ENCODE data around the gene HUWE1.

HUWE1 gene

GRCh38 chrX:53688300-53688699 lies 1.8 kb upstream of the HUWE1 start:
- no peak for DNase-seq (ENCODE audit: low spot score)

GRCh38 chrX:53685711-53686110 lies 808 bp downstream of the HUWE1 start:
- DNase-seq (ENCODE audit: low spot score): no peak

GRCh38 chrX:53684415-53685192 lies 1.9 kb downstream of the HUWE1 start:
- DNase-seq (ENCODE audit: low spot score): no peak

- DNase-seq (ENCODE audit: low spot score): peak; percentile 93
Observed at GRCh38 chrX:53683556-53684414, 2.7 kb downstream of the HUWE1 start.

- DNase-seq (ENCODE audit: low spot score): peak; percentile 16
Observed at GRCh38 chrX:53682885-53683555, 3.5 kb downstream of the HUWE1 start.

GRCh38 chrX:53681661-53682060 lies 4.9 kb downstream of the HUWE1 start:
- no peak for DNase-seq (ENCODE audit: low spot score)

GRCh38 chrX:53678667-53679066 lies 7.9 kb downstream of the HUWE1 start:
- peak; percentile 12 for DNase-seq (ENCODE audit: low spot score)

- DNase-seq (ENCODE audit: low spot score): no peak
Observed at GRCh38 chrX:53677286-53677685, 9.2 kb downstream of the HUWE1 start.

GRCh38 chrX:53674581-53674980 lies 11.9 kb downstream of the HUWE1 start:
- DNase-seq (ENCODE audit: low spot score): no peak

GRCh38 chrX:53669258-53669657 lies 17.3 kb downstream of the HUWE1 start:
- DNase-seq (ENCODE audit: low spot score): no peak

GRCh38 chrX:53666171-53666570 lies 20.3 kb downstream of the HUWE1 start:
- DNase-seq (ENCODE audit: low spot score): no peak

GRCh38 chrX:53660004-53660403 lies 26.5 kb downstream of the HUWE1 start:
- no peak for DNase-seq (ENCODE audit: low spot score)

- DNase-seq (ENCODE audit: low spot score): no peak
Observed at GRCh38 chrX:53659039-53659438, 27.5 kb downstream of the HUWE1 start.

GRCh38 chrX:53656845-53657244 lies 29.7 kb downstream of the HUWE1 start:
- no peak for DNase-seq (ENCODE audit: low spot score)

GRCh38 chrX:53654376-53654775 lies 32.1 kb downstream of the HUWE1 start:
- DNase-seq (ENCODE audit: low spot score): no peak

GRCh38 chrX:53644751-53645150 lies 41.8 kb downstream of the HUWE1 start:
- no peak for DNase-seq (ENCODE audit: low spot score)

- DNase-seq (ENCODE audit: low spot score): no peak
Observed at GRCh38 chrX:53642337-53642736, 44.2 kb downstream of the HUWE1 start.

- no peak for DNase-seq (ENCODE audit: low spot score)
Observed at GRCh38 chrX:53639257-53639656, 47.3 kb downstream of the HUWE1 start.

GRCh38 chrX:53637479-53637878 lies 49.0 kb downstream of the HUWE1 start:
- no peak for DNase-seq (ENCODE audit: low spot score)

- DNase-seq (ENCODE audit: low spot score): no peak
Observed at GRCh38 chrX:53631156-53631555, 55.4 kb downstream of the HUWE1 start.

GRCh38 chrX:53630261-53630660 lies 56.3 kb downstream of the HUWE1 start:
- no peak for DNase-seq (ENCODE audit: low spot score)

GRCh38 chrX:53622431-53622830 lies 64.1 kb downstream of the HUWE1 start:
- no peak for DNase-seq (ENCODE audit: low spot score)

Measured in CD4-positive, alpha-beta T cell treated with Interleukin-6 at 100 ng/mL for 8 hours (primary cell).